Measurements from ENCODE around the gene PNMA6E.
"Not testable (repeated sequence)": the region's sequence is repeated elsewhere in the genome, so short reads cannot be mapped to it uniquely, and the experiment has no call there.

The PNMA6E gene

DNA sequence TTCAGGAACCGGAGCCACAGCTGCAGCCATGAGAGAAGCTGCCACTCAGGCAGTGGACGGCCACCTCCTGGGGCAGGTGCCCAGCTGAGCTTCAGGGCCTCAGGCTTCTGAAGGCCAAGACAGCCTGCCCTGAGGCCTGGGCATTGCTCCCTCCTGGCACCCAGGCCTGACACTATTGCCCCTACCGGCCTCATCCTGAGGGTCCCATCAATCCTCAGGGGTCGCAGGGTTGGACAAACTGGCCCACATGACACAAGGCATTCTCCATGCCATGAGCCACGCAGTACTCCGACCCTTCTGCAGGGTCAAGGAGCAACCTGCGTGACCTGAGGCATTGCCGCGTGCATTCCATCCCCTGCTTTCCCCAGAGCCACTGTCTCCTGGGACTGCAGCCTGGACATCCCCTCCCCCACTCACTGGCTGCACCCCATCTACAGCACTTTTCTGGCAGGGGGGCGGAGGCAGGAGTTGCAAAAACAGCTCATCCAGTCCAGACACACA is 7.1 kb upstream of the PNMA6E start:
- no peak for DNase-seq (ENCODE audit: low read depth)

DNA sequence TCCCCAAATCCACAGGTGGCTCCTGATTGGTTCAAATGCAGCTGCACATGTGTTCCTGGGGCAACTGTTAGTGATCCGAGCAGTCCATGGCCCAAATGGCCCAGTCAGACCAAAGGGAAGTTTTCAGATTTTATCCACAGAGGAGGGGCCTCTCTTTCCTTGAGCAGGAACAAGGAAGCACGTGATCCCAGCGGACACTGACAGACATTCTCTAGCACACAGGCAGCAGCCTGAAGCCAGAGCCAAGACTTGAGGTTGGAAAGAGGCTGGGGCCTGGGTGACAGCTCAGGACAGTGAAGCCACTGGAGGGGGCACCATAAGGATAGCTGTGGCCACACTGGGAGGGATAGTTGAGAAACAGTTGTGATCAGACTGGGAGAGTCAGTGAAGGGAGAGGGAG is 6.6 kb upstream of the PNMA6E start:
- no peak for DNase-seq (ENCODE audit: low read depth)

DNA sequence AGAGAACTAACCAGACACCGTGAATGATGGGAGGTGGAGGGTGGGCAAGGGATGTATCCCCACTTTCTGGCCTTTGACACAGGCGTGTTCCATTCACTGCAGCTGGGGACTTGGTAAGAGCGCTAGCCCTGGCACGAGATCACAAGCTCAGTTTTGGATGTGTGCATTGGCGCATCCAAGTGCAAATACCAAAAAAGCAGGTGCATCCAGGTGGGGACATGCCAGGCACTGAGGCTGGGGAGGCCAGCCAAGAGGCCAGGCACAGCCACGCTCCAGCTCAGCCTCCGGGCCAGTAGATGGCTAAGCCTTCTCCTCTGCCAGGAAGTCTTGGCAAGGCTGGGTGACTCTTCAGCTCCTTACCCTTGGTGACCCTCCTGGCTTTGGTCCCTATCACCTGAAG is 5.8 kb upstream of the PNMA6E start:
- no peak for DNase-seq (ENCODE audit: low read depth)

DNA sequence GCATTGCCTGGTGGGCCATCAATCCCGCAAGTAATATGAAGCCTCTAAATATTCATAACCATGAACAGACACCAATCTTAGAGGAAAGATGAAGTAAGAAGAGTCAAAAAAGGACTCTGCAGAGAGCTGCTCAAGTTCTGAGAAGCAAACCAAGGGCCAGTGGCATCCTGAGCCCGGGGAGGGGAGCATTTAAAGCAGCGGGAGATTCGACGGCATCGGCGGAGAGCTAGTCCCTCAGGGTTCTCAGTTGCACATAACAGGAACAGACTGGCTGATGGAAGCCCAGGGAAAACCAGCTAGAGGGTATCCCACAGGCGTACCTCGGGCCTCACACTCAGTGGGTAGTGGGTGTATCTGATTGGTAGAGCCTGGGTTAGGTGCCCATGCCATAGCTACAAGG is 4.9 kb upstream of the PNMA6E start:
- no peak for DNase-seq (ENCODE audit: low read depth)

DNA sequence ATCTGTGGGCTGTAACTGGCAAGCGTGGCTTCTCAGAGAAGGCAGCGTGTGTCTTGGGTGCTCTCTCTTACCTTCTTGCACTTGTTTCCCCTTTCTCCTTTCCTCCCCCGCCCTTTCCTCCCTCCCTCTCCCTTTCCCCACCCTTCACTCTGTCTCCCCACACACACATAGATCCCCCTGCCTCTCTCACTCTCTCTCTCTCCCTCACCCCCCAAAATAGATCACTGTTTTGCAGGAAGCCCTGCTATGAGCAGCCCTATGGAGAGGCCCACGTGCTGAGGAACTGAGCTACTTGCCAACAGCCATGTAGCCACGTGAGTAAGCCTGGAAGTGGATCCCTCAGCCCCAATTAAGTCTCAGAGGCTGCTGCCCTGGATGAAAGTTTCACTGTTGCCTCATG is 4.3 kb upstream of the PNMA6E start:
- DNase-seq (ENCODE audit: low read depth) = no peak

DNA sequence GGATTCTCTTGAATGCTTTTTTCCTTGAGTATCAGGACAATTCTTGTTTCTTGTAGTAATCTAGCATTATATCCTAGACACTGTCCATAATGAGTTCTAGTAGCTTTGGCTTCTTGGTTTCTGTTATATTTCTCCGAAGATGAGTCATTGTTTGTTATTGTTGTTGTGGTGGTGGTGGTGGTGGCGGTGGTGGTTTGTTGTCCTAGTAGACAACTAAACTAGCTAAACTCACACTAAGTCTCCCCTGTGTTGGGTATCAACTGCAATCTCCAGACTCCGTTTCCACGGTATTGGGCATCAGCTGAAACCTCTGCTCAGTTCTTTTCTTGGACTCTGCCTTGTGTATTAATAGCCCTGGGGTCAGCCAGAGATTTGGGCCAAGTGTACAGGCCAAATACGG is 3.2 kb upstream of the PNMA6E start:
- DNase-seq (ENCODE audit: low read depth) = not testable (repeated sequence)

DNA sequence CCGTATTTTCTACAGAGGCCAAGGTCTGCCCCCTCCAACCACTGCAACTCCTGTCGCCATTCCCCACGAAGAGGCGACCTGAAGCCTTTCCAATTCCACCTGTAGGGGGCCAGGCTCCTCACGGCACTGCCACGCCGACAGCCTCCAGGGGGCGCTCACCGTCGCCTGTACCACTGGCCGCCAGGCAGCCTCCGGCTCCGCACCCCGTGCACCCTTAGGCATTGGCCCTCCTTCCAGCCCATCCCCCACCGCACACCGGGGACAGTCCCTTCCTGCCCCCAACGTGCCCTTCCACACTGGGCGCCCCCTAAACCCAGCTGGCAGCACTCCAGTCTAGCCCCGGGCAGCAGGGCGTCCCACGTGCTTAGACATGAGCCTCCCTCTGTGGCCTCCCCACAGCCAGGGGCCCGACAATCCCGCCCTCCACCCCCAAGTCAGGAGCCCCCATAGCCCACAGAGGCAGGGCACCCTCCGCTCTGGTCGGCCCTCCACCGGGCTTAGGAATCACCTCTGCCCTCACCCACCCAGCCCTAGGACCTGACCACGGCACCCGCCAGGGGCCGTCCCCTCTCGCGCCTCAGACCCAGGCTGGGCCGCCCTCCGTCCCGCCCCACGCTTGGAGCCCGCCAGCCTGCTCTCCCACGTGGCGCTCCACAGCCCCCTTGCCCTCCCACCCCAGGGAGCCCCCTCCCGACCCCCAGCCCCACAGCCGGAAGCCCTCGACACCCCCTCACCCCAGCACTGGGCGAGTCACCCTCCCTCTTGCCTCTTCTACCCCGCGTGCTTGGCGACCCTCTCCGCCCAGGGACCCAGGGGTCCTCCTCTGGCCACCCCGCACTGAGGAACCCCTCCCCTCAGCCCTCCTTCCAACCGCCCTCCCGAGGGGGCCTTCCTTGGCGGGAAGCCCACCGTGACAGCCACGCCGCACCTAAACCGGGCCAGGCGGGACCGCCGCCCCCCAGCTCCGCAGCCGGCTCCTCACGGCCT is 711 bp downstream of the PNMA6E start:
- DNase-seq (ENCODE audit: low read depth) = peak; percentile 41

DNA sequence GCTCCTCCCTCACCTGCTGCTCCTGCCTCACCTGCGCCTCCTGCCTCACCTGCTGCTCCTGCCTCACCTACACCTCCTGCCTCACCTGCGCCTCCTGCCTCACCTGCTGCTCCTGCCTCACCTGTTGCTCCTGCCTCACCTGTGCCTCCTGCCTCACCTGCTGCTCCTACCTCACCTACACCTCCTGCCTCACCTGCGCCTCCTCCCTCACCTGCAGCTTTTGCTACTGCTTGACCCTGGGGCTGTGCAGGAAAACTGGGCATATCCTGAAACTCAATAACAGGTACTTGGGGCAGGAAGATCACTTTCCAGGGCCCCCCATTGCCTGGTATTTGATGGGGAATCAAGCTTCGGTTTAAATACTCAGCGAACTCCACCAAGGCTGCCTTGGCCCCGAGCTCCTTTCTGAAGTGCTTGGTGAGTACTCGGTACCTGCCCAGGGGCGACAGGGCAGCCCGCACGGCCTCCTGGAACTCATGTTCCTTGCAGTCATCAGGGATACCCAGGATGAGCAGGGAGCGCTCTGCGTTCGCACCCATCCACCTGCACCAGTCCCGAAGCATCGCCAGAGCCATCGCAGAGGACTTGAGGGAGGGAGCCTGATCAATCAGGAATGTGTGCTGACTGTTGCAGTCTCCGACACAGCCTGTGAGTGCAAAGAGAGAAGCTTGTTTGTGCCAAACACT is 2.7 kb downstream of the PNMA6E start:
- no peak for DNase-seq (ENCODE audit: low read depth)

DNA sequence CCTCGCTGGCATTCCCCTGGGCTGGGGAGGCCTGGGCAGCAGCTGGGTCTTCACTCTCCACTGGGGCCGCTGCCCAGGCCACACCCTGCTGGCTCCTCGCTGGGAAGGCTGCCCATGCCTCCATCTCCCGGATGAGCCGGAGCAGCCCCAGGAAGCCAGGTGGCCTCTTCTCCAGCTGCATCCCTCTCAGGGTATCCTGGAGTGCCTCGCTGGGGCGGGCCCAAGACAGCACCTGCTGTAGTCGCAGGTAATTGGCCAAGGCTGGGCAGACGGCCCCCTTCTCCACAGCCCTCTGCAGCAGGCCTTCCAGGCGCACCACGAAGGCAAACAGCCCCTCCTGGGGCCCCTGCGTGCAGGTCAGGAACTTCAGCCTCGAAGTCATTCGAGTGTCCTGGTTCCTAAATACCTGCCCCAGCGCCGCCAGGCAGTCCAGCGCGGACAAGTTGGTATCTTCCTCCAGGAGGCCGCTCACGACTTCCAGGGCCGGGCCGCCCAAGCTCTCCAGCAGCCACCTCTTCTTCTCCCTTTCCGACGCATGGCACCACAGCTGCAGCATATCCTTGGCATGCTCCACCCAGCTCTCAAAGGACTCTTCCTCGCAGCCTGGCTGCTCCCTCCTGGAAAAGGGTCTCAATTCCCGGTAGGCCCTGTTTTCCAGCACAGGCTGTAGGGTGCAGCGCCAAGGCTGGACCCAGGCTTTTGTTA is 3.7 kb downstream of the PNMA6E start:
- DNase-seq (ENCODE audit: low read depth) = no peak

DNA sequence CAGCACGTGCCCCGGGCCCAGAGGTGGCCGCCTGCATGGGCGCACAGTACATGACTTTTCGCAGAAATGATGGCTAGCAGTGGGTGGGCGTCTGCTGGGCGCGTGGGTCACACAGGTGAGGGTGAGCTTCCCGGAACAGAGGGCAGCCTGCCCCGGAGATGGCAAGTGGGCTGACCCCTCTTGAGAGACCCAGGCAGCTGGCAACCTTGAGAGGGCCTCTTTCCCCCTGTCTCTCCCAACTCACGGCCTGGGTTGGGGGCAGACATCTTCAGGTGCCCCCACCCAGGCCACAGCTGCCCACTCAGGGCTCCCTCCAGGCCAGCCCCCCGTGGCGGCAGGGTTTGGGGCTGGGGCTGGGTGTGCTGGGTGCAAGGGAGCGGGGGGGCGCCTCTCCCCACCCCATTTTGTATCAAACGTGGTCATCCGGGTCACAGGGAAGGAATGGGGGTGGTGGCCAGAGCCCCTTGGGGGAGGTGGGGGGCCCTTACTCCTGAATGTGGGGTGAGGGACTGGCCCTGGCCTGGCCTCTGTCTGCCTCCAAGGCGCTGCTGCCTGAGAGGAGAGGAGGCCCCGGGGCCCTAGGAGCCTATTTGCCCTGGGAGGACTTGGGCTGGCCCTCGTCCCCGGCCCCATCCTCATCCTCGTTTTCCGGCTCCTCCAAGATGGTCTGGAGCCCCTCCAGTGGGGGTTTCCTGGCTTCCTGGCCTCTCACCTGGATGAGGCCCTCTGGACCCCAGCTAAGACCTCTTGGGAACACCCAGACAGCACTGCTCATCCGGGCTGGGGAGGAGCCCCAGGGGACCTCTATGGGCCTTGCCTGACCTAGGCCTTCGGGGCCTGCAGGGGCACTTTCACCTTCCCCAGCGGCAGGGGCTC is 4.6 kb downstream of the PNMA6E start:
- no peak for DNase-seq (ENCODE audit: low read depth)

DNA sequence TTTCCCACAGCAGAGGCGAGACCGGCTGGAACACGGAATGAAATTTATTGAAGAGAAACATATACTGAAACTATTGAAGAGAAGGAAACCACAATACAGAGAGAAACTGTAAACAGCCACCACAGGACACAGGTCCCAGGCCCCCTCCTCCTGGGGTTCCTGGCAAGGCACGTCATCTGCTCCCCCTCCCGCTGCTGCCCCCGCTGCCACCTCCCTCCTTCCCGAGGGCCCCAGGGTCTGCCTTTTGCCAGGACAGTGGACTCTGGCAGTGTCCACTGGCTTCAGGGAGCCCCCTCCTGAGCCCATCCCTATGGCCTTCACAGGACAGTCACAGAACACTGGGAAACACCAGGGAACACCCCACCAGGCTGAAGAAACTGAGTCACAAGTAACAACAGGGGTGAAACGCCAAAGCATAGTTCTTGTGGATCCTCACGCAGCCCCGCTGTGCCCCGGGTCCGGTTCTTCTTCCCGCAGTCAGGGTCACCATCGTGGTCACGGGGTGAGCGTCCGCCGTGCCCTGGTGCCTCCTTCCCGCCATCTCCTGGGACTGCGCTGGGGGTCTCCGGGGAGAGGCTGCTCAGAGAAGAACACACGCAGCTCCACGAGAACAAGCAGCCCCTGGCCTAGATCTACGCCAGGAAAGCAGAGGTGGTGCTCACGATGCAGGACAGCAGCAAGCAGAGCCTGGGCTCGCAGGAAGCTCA is 5.4 kb downstream of the PNMA6E start:
- no peak for DNase-seq (ENCODE audit: low read depth)

DNA sequence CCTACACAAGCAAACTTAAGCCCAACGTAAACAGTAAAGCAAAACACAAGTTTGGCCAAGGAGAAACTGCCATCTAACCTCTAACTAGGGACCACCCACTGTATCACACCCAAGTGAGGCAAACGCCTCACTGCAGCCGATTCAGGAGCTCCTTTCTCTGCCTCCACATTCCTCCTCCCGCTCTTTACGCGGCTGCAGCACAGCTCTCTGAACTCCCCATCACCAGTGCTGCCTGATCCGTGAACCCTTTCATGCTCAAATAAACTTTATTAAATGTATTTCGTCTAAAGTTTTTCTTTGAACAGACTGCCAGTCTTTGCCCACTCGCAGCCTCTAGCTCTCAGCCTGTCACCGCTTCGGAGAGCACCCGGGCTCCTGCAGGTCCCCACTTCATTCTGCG is 6.5 kb downstream of the PNMA6E start:
- no peak for DNase-seq (ENCODE audit: low read depth)

DNA sequence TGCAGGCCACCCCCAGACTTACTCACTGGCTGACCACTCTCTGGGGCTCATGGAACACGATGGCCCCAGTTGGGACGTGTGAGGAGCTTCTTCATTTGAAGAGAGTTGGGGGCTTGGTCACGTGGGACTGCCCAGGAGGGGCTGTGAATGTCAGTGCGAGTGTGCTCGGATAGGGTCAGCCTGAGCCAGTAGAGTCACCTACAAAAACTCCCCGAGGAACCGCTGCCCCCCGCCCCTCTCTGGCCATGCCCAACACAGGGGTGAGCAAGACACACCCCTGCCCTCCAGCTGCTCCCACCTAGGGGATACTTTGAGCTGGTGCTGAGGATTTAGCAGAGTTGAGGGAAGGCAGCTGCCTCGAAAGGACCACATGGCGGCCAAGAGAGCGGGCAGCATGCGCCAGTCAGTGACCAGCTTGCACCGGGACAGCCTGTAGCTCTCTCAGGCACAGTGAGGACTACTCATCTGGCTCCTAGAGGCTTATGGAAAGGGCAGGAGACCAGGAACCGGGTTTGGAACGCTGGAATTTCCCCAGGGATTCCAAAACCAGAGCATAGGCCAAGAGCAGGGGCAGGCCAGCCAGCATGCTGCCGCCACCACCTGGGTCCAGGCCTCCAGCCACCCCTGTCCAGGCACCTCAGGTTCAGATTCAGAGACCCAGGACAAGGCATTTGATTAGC is 8.4 kb downstream of the PNMA6E start:
- no peak for DNase-seq (ENCODE audit: low read depth)

DNA sequence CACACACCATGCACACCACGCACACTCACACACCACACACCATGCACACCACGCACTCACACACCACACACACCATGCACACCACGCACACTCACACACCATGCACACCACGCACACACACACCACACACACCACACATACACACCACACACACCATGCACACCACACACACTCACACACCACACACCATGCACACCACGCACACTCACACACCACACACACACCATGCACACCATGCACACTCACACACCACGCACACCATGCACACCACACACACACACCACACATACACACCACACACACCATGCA is 11.7 kb downstream of the PNMA6E start:
- not testable (repeated sequence) for DNase-seq (ENCODE audit: low read depth)

DNA sequence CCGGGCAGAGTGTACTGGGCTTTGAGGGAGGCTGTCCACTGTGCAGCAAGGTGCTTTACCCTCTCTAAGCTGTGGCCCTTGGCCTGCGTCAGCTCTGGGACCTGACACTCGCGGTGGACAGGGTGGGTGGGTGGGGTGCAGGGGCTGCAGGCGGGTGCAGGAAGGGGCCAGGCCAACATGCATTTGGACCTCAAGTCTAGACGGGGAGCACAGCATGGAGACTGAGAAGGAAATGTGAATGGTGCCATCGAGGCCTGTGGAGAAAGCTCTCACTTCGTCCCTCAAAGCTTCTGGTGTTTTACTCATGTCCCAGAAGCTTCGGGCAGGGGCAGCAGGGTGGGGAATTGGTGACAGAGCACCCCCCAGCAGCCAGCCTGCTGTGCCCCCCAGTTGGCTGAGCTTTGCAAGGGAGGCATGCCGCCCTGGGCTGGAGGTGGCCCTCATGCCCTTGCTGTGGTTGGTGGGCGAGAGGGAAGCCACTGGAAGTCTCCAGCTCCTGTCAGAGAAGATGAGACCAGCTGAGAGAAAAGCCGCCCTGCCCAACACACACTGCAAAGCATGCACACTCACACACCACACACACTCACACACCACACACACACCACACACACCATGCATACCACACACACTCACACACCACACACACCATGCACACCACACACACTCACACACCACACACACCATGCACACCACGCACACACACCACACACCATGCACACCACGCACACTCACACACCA is 12.3 kb downstream of the PNMA6E start:
- no peak for DNase-seq (ENCODE audit: low read depth)

DNA sequence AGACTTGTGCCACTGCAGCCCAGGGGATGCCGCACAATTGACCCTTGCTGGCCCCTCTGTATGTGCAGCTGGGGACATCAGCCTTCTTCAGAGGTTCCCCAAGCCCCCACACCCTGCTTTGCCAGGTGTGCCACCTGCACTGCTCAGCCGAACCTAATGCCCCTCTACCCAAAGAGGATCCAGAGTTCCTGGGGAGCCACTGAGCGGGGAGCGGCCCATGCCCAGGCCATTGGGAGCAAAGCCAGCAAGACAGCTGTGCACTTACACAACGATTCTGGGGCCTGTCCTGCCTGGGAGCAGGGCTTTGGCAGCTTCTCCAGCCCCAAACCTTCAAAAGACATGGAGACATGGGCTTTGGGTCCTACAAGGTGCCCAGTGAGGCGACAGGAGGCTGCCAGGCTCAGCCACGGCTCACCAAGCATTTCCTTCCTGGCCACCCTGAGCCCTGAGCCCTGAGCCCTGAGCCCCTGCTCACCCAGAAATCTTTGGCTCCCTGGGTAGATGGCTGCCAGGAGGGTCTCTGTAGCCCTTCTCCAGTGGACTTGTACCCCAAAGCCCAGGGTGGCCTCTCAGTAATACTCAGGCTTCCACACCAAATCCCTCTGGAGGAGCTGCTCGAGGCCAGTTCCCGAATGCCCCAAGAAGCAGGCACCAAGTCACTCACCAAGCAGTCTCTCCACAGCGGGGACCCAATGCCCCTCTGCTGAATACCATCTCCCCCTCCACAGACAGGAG is 13.0 kb downstream of the PNMA6E start:
- no peak for DNase-seq (ENCODE audit: low read depth)

DNA sequence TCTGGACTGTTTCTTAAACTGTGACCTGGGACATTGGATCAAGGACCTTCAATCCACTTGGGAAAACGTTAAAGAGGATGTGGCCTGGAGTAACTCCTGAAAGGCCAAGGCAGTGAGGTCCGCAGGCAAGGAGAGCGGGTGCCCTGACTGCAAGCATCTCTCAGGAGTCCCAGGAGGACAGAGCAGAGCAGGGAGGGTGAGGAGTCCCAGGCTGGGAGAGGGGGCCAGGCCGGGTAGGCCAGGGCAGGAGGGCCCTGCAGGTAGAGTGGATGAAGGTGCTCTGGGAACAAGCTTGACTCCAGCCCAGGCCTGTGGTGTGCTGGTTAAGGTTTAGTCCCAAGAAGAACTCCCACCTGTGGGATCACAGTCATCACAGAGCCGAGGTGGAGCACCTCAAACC is 13.8 kb downstream of the PNMA6E start:
- no peak for DNase-seq (ENCODE audit: low read depth)

DNA sequence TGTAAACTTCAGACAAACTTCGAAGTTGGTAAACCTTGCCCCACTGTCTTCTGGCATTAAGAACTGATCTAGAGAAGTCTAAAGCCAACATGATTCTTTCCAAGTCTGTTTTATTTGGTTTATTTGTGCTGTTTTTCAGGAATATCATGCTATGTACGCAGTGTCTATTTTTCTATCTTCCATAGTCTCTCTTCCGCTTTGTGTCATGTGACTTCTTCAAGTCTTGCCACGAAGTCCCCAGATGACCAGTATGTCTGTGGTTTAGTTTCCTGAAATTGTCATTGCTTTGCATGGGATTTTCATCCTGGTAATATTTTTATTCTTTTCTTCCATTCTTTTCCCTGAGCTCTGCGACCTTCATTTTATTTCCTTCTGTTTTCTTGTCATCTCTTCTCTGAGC is 15.1 kb downstream of the PNMA6E start:
- DNase-seq (ENCODE audit: low read depth) = no peak

DNA sequence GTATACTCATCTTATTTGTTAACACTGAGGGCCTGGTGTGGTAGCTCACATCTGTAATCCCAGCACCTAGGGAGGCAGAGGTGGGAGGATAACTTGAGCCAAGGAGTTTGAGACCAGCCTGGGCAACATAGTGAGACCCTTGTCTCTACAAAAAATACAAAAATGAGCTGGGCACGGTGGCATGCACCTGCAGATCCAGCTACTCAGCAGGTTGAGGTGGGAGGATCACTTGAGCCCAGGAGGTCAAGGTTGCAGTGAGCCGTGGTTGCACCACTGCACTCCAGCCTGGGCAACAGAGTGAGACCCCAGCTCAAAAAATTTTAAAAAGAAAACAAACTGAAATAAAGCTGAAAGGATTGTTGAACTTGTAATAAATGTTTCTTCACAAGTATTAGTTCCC is 16.2 kb downstream of the PNMA6E start:
- DNase-seq (ENCODE audit: low read depth) = not testable (repeated sequence)

All from stimulated activated CD8-positive, alpha-beta memory T cell treated with anti-CD3 and anti-CD28 coated beads, Interleukin-4, amount 100 ng/mL, for 24 hours (primary cell).